ENCODE results near the gene CAPZA1. TPM values are rescaled to one million over a fixed set of nuclear protein-coding genes. Genes with fewer than 3 reads are reported as not detected.

The CAPZA1 gene
- total RNA-seq, 4 donors from 2014 or later: 129 to 286 (median 209) TPM

GRCh38 chr1:112699425-112700144 lies 80.0 kb downstream of the CAPZA1 start:
- Histone ChIP-seq H3K36me3 (peaks cover 16 to 86% (median 16%) of the 10 kb centered on the region in 3 donors), H3K4me3 (no peak overlapping the region), H3K9me3 (no peaks in the 10 kb centered on the region), H3K4me1 (peaks cover 27 to 65% (median 47%) of the 10 kb centered on the region in 3 donors), H3K27me3 (no peaks in the 10 kb centered on the region), H3K27ac (peak overlapping the region; percentile 40 to 96 (median 95))
- no peak for DNase-seq
- WGBS, 2 donors: 70 to 78% methylated on average over 9 to 12 of the region's 13 CpGs
- intact Hi-C loops (cut with DNase I): loop anchor here (10.0 kb wide), 1 partner anchor 195 kb away; the partner anchor contains the start of gene WNT2B
- TF ChIP-seq CTCF (IDR thresholded peaks at IDR 0.05) (no peak), POLR2A (IDR thresholded peaks at IDR 0.05) (no peak)

GRCh38 chr1:112700290-112701226 lies 80.9 kb downstream of the CAPZA1 start:
- H3K9me3 ChIP-seq: no peaks in the 10 kb centered on the region
- whole genome bisulfite sequencing, 2 donors: 8 to 10% methylated on average over 2 to 4 of the region's 7 CpGs
- DNase-seq: peak; percentile 19
- intact Hi-C loops (cut with DNase I): loop anchor here (10.0 kb wide), 1 partner anchor 196 kb away; the partner anchor contains the start of gene WNT2B
- H3K27me3 ChIP-seq: no peaks in the 10 kb centered on the region
- TF ChIP-seq POLR2A (IDR thresholded peaks at IDR 0.05): no peak
- TF ChIP-seq CTCF (IDR thresholded peaks at IDR 0.05): peak in 3 of 6 experiments; percentile 13 to 25 (median 15)
- H3K4me3 ChIP-seq: no peak overlapping the region
- peaks cover 36 to 75% (median 57%) of the 10 kb centered on the region in 3 donors for H3K4me1 ChIP-seq
- H3K36me3 ChIP-seq: peaks cover 6 to 76% (median 16%) of the 10 kb centered on the region in 3 donors
- H3K27ac ChIP-seq: peak overlapping the region; percentile 74 to 96 (median 95)

GRCh38 chr1:112701227-112702066 lies 81.8 kb downstream of the CAPZA1 start:
- no peaks in the 10 kb centered on the region for H3K9me3 ChIP-seq
- H3K27me3 ChIP-seq: no peaks in the 10 kb centered on the region
- 48 to 75% methylated on average over 5 to 17 of the region's 17 CpGs for WGBS, 2 donors
- H3K36me3 ChIP-seq: peaks cover 5 to 67% (median 13%) of the 10 kb centered on the region in 3 donors
- DNase-seq: no peak
- intact Hi-C loops (cut with DNase I): loop anchor here (10.0 kb wide), 1 partner anchor 197 kb away; the partner anchor contains the start of gene WNT2B
- H3K4me1 ChIP-seq: peaks cover 40 to 83% (median 60%) of the 10 kb centered on the region in 3 donors
- TF ChIP-seq CTCF (IDR thresholded peaks at IDR 0.05) (peak in 1 of 6 experiments; percentile 1), POLR2A (IDR thresholded peaks at IDR 0.05) (no peak)
- peak overlapping the region; percentile 74 to 96 (median 95) for H3K27ac ChIP-seq
- H3K4me3 ChIP-seq: no peak overlapping the region

GRCh38 chr1:112702067-112702395 lies 82.4 kb downstream of the CAPZA1 start:
- TF ChIP-seq CTCF (IDR thresholded peaks at IDR 0.05): no peak
- no peak for TF ChIP-seq POLR2A (IDR thresholded peaks at IDR 0.05)
- peaks cover 5 to 62% (median 7%) of the 10 kb centered on the region in 3 donors for H3K36me3 ChIP-seq
- no peak overlapping the region for H3K4me3 ChIP-seq
- peaks cover 40 to 86% (median 60%) of the 10 kb centered on the region in 3 donors for H3K4me1 ChIP-seq
- peak overlapping the region in 3 of 4 donors; percentile 95 to 96 (median 95) for H3K27ac ChIP-seq
- WGBS, 2 donors: 40 to 51% methylated on average over 3 of the region's 3 CpGs
- H3K9me3 ChIP-seq: no peaks in the 10 kb centered on the region
- no peak for DNase-seq
- intact Hi-C loops (cut with DNase I): loop anchor here (10.0 kb wide), 1 partner anchor 197 kb away; the partner anchor contains the start of gene WNT2B
- no peaks in the 10 kb centered on the region for H3K27me3 ChIP-seq
